Measurements from ENCODE around the gene RALGAPB.
"Not testable (repeated sequence)": the region's sequence is repeated elsewhere in the genome, so short reads cannot be mapped to it uniquely, and the experiment has no call there.

RALGAPB gene

GRCh38 chr20:38472513-38473366, at the start of gene RALGAPB:
Gene RALGAPB (plus strand): TSS chr20:38472843. CDS start chr20:38488433, 15,590 bp downstream.
- peak; percentile 99 for DNase-seq

DNA sequence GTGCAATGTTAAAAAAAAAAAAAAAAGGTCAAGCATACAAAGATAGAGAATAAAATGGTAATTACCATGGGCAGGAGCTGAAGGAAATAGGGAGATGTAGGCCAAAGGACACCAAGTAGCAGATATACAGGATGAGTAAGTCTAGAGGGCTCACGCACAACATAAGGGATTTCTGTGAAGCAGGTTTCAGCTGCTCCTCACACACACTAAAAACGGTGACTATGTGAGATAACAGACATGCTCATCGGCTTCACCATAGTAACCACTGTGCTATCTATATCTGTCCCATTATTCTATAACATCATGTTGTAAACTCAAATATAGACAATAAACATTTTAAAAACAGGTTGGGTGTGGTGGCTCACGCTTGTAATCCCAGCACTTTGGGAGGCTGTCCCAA, 49.1 kb upstream of the RALGAPB start:
- no peak for DNase-seq

DNA sequence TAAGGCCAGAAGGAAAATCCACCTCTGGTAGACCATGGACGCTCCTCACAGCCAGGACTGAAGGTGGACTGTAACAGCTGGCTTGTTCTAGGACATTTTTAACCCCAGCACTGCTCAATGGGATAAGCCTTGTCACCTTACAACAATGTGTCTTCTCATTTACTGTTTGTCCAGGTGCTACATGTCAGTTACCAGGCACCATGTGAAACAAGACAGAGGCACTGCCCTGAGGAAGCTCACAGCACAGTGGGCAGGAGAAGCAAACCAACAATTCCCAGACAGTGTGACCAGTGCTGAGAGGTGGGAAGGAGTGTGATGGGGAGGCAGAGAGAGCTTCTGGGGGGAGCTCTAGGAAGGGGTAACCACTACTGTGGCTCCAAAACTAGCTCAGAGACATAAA, 48.2 kb upstream of the RALGAPB start:
- DNase-seq: no peak

GRCh38 chr20:38426006-38426897, 46.4 kb upstream of the RALGAPB start:
- no peak for DNase-seq

DNA sequence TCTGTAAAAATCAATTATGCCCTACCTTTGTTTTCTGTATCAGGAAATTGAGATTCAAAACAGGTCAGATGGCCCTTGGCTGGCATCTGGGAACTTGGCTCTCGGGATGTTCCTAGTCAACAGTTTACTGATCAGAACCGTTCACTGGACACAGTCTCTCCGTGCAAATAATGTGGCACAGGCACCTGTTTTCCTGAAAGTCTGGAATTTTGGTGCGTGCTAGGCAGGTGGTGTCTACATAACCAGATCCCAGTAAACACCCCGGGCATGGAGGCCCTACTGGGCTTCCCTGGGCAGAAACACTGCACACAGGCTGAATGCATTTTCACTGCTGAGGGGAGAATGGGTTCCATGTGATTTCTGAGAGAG, 45.0 kb upstream of the RALGAPB start:
- DNase-seq: no peak

DNA sequence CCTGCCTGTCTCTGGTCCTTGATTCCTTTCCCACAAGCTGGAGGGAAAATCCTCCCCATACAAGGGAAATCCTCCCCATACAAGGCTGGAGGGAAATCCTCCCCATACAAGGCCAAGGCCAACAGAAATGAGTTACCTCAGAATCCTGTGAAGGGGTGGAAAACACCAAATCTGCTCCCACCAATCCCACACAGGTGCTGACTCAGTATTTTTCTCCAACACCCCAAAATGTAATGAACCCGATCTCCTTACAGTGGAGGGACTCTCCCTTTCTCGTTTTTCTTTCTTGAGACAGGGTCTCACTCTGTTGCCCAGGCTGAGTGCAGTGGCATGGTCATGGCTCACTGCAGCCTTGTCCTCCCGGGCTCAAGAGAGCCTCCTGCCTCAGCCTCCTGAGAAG, 43.8 kb upstream of the RALGAPB start:
- no peak for DNase-seq

DNA sequence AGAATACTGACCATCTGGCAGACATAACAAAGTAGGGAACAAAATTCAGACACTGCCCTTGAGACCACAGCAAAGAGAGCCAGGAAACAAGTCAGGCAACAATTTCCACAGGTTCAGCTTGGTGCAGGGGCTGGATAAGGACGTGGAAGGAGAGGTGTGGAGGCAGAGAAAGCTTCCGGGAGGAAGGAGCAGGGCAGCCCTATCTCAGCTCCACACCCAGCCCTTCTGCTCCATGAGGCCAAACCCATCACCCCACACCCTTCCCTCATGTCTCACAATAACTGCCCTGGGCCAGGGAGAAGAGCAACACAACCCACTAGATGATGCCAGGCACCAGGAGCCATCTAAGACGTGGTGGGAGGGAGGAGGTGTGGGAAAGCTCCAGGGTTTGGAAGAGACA, 43.3 kb upstream of the RALGAPB start:
- no peak for DNase-seq

DNA sequence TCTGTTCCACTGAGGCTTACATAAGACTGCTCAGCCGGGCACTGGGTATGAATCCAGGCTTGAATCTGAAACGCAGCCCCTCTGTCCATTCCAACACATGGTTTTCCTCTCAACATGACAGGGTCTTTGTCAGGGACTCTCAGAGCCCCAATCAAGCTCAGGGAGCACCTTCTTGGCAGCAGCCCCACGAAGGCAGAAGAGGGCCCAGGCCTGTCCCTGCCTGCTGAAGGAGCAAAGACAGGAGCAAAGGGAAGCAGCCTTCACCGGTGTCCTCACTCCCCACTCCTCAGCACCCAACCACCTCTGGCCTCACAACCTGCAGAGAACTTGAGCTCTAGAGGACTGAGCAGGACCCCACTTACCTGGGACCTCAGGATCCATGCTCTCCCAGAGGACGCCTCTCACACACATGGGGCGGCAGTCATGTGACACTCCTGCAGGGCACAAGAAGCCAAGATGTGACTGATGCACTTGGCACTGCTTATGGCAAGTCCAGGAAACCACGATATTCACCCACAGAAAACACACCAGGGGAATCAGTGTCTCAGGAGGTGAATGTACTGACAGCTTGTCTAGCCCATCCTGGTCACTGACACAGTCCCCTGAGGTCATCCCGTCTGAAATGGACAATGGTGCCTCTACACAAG, 41.8 kb upstream of the RALGAPB start:
- no peak for DNase-seq

GRCh38 chr20:38432292-38432691, 40.4 kb upstream of the RALGAPB start:
- no peak for DNase-seq

GRCh38 chr20:38432870-38433269, 39.8 kb upstream of the RALGAPB start:
- DNase-seq: not testable (repeated sequence)

- no peak for DNase-seq
These were observed 39.2 kb upstream of the RALGAPB start for GRCh38 chr20:38433304-38433972.

DNA sequence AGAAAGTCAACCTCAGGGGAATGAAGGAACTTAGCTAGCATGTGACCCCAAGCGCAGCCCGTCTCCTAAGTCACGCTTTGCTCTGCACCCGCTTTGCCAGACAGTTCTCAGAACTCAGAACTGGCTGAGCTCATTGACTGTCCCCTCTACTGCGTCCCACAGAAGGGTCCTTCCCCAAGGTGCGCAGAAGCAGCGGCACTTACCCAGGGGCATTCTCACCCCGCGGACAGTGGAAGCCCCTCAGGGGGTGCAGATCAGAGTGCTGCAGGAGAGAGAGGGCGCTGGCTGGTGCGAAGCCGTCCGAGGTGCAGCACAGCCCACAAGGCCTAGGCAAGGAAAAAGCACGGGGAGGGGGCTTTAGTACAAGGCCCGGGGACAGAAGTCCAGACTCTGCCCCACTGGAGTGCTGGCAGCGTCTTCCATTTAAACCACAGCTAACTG, 38.3 kb upstream of the RALGAPB start:
- peak; percentile 51 for DNase-seq

GRCh38 chr20:38434770-38435554, 37.7 kb upstream of the RALGAPB start, which contains the start of gene SNHG17:
Gene SNHG17 (minus strand): TSS chr20:38435328.
- peak; percentile 97 for DNase-seq

DNA sequence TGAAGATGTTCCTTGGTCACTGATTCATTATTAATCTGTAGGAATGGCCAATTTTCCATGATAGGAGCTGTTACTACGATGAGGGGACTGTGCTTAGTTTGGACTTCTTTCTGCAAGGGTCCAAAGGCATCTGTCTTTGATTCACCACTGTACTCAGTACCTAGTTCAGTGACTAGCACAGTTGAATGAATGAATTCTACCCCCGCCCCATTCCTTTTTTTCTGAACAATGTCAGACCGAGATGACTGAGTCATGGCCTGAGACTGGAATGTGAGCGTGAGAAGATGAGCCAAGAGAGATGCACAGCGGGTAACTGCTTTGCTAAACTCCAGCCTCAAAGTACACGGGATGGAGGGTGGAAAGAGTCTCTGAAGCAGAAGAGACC, 37.1 kb upstream of the RALGAPB start:
- no peak for DNase-seq

DNA sequence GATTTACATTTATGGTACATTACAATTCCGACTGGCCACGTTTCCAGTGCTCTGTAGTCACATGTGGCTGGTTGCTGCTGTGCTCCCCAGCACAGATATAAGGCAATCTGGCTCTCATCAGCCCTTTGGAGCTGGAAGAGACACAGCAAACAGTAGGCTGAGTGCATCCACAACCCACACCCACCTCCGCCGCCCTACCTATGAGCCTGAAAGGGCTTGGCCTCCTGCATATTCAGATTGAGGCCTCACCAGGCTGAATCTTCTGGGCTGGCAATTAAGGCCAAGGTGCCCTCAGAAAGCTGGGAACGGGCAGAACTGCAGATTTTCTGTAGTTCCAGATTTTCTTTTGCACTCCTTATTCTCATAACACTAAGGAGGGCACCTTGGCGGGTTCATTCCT, 34.8 kb upstream of the RALGAPB start:
- DNase-seq: no peak

GRCh38 chr20:38441110-38441509, 31.5 kb upstream of the RALGAPB start:
- DNase-seq: not testable (repeated sequence)

DNA sequence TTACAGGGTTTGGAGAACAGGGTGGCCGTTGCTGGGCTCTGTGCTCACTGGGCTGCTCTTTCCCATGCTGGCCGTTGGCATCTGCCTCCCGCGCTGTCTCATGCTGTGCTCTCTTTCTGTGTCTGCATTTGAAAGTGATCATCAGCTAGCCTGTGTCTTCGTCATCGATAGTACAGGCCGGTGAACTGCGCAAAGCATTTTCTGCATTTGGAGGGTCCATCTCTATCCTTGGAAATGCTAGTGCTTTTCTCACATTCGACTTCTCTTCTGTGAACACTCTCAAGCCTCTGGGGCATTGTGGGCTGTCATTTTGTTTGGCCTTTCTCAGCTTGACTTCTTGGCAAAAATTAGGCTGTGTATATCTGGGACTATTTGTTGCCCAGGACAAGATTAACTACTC, 30.7 kb upstream of the RALGAPB start:
- DNase-seq: no peak

DNA sequence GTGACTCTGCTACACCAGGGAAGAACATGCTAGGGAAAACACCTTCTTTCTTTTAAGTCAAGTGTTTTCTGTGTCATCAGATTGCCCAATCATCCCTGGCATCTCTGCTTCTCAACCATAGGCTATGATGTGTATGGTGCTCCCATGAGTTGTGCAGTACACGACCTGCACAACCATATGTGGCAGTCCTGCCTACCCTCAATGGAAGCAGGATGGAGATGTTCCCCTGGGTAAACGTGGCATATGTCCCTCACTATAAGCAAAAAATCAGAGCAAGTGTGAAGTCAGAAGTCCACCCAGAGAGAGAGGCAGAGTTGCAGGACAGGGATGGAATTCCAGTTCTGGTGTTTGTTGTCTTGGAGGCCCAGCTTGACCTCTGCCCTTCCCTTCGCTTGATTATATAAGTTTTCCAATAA, 27.3 kb upstream of the RALGAPB start:
- DNase-seq: no peak

DNA sequence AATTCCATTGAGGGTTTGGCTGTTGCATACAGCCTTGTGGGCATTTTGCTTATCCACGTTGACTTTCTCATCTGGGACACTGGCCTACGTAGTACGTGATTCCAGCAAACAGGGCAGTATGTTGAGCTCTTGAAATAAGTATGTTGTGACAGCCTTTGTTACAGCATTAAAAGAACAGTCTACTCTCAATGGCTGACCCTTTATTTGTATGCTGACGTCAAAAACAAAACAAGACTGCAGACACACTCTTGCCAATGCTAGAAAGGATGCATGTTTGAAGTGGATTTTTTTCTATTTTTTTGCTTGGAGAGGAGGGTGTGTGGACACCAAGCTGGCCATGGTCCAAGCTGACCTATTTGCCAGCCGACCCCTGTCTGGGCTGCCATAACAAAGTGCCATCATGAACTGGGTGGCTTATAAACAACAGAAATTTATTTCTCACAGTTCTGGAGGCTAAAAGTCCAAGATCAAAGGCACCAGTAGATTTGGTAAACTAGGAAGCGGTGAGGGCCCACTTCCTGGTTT, 26.7 kb upstream of the RALGAPB start:
- no peak for DNase-seq

DNA sequence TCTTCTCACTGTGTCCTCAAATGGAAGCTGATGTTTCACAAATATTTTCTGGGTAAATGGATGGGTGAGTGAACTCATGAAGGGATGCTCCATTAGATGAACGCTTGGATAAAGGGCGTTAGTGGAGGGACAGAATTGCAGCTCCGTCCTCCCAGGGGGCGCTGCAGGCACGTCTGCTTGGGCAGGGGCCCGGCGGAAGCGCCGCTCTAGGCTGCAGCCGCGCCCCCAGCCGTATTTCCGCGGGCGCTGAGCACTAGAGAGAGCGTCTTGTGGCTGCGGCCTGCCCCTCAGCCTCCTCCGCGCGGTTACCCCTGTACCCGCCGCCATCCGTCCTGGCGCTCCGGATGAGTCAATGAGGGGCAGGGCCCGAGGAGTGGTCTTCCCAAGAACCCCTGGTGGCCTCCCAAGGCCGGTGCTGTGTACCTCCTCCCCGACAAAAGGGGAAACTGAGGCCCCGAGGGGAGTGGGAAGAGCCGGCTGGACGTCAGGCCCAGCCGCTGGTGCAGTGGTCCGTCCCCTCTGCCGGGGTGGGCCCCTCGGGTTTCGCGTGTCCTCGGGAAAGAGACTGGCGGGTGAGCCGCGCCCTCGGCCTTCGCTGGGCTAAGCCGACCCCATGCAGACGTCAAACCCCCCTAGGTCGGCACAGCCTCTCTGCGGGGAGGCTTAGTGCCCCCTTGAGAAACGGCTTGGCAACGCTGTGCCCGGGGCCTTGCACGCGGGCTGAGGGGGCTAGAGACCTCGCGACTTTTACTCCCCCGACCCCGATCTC, 26.0 kb upstream of the RALGAPB start:
- DNase-seq: peak; percentile 96

DNA sequence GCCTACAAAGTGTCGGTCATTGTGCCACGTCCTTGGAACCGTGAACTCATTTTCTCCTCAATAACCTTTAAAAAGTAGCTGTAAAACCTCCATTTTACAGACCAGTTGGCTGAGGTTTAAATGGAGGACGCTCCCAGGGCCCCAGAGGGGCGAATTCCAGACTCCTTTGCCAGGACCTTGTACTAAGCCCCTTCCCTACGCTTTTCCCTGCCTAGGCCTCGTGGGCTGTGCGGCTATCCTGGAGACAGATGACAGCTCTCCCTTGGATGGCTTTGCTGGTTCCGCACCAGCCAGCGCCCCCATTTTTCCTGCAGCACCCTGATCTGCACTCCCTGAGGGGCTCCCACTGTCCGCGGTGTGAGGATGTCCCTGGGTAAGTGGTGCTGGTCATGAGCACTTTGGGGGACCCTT, 25.4 kb upstream of the RALGAPB start:
- no peak for DNase-seq
